K562 (cell line): ENCODE measurements around the gene AGAP3.

Experiments
- EP300 ChIP-seq: IDR thresholded peaks from 2 replicates; pipeline ENCODE4 v1.6.1; 2012; ENCODE audit warnings: low read length, improper control_type of control experiment
- TF ChIP-seq, protein P1 (sequence below), 3 experiments: IDR thresholded peaks in 2 of 3; conservative IDR thresholded peaks in 1 of 3; 2 replicates each; pipeline ENCODE4 v1.5.1; 2011 to 2012; ENCODE audit warnings: low read length in 3 of 3, mild to moderate bottlenecking in 3 of 3, control low read depth in 2 of 3, improper control_type of control experiment in 1 of 3, inconsistent platforms in 1 of 3, low read depth in 1 of 3, mixed read lengths in 1 of 3, moderate library complexity in 1 of 3; ENCODE audit not compliant: insufficient read depth in 2 of 3
- TF ChIP-seq, protein P2 (sequence below): sonication (generic); formaldehyde crosslinking; IDR thresholded peaks from 2 replicates; pipeline ENCODE4 v1.8.0; 2023; ENCODE audit warnings: mild to moderate bottlenecking, missing genetic modification reagents

DNA sequence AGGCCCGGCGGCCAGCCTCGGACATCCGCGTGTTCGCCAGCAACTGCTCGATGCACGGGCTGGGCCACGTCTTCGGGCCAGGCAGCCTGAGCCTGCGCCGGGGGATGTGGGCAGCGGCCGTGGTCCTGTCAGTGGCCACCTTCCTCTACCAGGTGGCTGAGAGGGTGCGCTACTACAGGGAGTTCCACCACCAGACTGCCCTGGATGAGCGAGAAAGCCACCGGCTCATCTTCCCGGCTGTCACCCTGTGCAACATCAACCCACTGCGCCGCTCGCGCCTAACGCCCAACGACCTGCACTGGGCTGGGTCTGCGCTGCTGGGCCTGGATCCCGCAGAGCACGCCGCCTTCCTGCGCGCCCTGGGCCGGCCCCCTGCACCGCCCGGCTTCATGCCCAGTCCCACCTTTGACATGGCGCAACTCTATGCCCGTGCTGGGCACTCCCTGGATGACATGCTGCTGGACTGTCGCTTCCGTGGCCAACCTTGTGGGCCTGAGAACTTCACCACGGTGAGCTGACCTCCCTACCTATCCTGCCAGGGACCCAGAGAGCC is 37.3 kb upstream of the AGAP3 start:
- TF ChIP-seq, protein P1, sequence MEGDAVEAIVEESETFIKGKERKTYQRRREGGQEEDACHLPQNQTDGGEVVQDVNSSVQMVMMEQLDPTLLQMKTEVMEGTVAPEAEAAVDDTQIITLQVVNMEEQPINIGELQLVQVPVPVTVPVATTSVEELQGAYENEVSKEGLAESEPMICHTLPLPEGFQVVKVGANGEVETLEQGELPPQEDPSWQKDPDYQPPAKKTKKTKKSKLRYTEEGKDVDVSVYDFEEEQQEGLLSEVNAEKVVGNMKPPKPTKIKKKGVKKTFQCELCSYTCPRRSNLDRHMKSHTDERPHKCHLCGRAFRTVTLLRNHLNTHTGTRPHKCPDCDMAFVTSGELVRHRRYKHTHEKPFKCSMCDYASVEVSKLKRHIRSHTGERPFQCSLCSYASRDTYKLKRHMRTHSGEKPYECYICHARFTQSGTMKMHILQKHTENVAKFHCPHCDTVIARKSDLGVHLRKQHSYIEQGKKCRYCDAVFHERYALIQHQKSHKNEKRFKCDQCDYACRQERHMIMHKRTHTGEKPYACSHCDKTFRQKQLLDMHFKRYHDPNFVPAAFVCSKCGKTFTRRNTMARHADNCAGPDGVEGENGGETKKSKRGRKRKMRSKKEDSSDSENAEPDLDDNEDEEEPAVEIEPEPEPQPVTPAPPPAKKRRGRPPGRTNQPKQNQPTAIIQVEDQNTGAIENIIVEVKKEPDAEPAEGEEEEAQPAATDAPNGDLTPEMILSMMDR (IDR thresholded peaks at IDR 0.05 in 2 of 3, conservative IDR thresholded peaks at IDR 0.05 in 1 of 3; ENCODE audit: insufficient read depth in 2 of 3, low read depth in 1 of 3, low read length in 3 of 3) = no peak
- TF ChIP-seq, protein P2, sequence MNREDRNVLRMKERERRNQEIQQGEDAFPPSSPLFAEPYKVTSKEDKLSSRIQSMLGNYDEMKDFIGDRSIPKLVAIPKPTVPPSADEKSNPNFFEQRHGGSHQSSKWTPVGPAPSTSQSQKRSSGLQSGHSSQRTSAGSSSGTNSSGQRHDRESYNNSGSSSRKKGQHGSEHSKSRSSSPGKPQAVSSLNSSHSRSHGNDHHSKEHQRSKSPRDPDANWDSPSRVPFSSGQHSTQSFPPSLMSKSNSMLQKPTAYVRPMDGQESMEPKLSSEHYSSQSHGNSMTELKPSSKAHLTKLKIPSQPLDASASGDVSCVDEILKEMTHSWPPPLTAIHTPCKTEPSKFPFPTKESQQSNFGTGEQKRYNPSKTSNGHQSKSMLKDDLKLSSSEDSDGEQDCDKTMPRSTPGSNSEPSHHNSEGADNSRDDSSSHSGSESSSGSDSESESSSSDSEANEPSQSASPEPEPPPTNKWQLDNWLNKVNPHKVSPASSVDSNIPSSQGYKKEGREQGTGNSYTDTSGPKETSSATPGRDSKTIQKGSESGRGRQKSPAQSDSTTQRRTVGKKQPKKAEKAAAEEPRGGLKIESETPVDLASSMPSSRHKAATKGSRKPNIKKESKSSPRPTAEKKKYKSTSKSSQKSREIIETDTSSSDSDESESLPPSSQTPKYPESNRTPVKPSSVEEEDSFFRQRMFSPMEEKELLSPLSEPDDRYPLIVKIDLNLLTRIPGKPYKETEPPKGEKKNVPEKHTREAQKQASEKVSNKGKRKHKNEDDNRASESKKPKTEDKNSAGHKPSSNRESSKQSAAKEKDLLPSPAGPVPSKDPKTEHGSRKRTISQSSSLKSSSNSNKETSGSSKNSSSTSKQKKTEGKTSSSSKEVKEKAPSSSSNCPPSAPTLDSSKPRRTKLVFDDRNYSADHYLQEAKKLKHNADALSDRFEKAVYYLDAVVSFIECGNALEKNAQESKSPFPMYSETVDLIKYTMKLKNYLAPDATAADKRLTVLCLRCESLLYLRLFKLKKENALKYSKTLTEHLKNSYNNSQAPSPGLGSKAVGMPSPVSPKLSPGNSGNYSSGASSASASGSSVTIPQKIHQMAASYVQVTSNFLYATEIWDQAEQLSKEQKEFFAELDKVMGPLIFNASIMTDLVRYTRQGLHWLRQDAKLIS (CRISPR knock-in tag) = no peak
- no peak for TF ChIP-seq EP300
